Parathyroid adenoma (tissue), 2 donors: ENCODE results near the gene FOXO3.

Experiments used
- H2AFZ ChIP-seq: fragments of 300-600 bp; sonication (generic); one replicate; pipeline ENCODE4 v1.7.0; 2017; ENCODE audit warnings: antibody characterized with exemption, mild to moderate bottlenecking
- H3K27ac ChIP-seq: fragments of 300-600 bp; sonication (generic); one replicate; pipeline ENCODE4 v1.7.0; 2017
- H3K27me3 ChIP-seq: fragments of 300-600 bp; sonication (generic); one replicate; pipeline ENCODE4 v1.7.0; 2017; ENCODE audit warnings: low read length; ENCODE audit not compliant: control insufficient read depth, insufficient read depth
- H3K36me3 ChIP-seq: fragments of 300-600 bp; sonication (generic); one replicate; pipeline ENCODE4 v1.7.0; 2017; ENCODE audit warnings: low read length; ENCODE audit not compliant: control insufficient read depth, insufficient read depth
- H3K4me1 ChIP-seq: fragments of 300-600 bp; sonication (generic); one replicate; pipeline ENCODE4 v1.7.0; 2017; ENCODE audit warnings: control low read depth
- H3K4me2 ChIP-seq: fragments of 300-600 bp; sonication (generic); one replicate; pipeline ENCODE4 v1.7.0; 2017; ENCODE audit warnings: low read length
- H3K4me3 ChIP-seq: fragments of 300-600 bp; sonication (generic); one replicate; pipeline ENCODE4 v1.7.0; 2017; ENCODE audit warnings: low read depth, low read length
- H3K79me2 ChIP-seq: fragments of 300-600 bp; sonication (generic); one replicate; pipeline ENCODE4 v1.7.0; 2017; ENCODE audit warnings: control low read depth
- H3K9ac ChIP-seq: fragments of 300-600 bp; sonication (generic); one replicate; pipeline ENCODE4 v1.7.0; 2017; ENCODE audit warnings: mild to moderate bottlenecking
- H3K9me3 ChIP-seq: fragments of 300-600 bp; sonication (generic); one replicate; pipeline ENCODE4 v1.7.0; 2017; ENCODE audit warnings: low read length; ENCODE audit not compliant: control insufficient read depth
- CTCF ChIP-seq: fragments of 300-600 bp; sonication (generic); IDR thresholded peaks from one replicate; pipeline ENCODE4 v1.7.0; 2017; ENCODE audit warnings: antibody characterized with exemption, mild to moderate bottlenecking
- donor health status: primary hyperparathyroidism.

The FOXO3 gene

GRCh38 chr6:108723594-108723993, 162.9 kb downstream of the FOXO3 start:
- no peaks in the 10 kb centered on the region for H3K79me2 ChIP-seq

GRCh38 chr6:108726726-108727339, 166.1 kb downstream of the FOXO3 start:
- Histone ChIP-seq H3K4me1 (no peaks in the 10 kb centered on the region), H3K9ac (no peak overlapping the region), H3K4me3 (no peak overlapping the region), H3K27ac (no peak overlapping the region), H3K27me3 (no peaks in the 10 kb centered on the region), H3K4me2 (no peak overlapping the region), H2AFZ (no peak overlapping the region), H3K79me2 (no peaks in the 10 kb centered on the region), H3K9me3 (no peaks in the 10 kb centered on the region), H3K36me3 (no peaks in the 10 kb centered on the region)
- no peak for TF ChIP-seq CTCF

More at GRCh38 chr6:108723594-108723993, 162.9 kb downstream of the FOXO3 start:
- H3K36me3 ChIP-seq = no peaks in the 10 kb centered on the region
- no peaks in the 10 kb centered on the region for H3K4me1 ChIP-seq
- no peak overlapping the region for H3K4me2 ChIP-seq
- no peak overlapping the region for H2AFZ ChIP-seq
- H3K4me3 ChIP-seq = no peak overlapping the region
- H3K9ac ChIP-seq = no peak overlapping the region
- H3K27ac ChIP-seq = no peak overlapping the region
- no peaks in the 10 kb centered on the region for H3K27me3 ChIP-seq
- no peaks in the 10 kb centered on the region for H3K9me3 ChIP-seq
- no peak for TF ChIP-seq CTCF

GRCh38 chr6:108727966-108728730, 167.4 kb downstream of the FOXO3 start:
- no peaks in the 10 kb centered on the region for H3K36me3 ChIP-seq
- H3K27me3 ChIP-seq = no peaks in the 10 kb centered on the region
- no peaks in the 10 kb centered on the region for H3K4me1 ChIP-seq
- no peaks in the 10 kb centered on the region for H3K79me2 ChIP-seq
- no peak overlapping the region for H3K27ac ChIP-seq
- no peaks in the 10 kb centered on the region for H3K9me3 ChIP-seq
- no peak overlapping the region for H2AFZ ChIP-seq
- H3K4me3 ChIP-seq = no peak overlapping the region
- TF ChIP-seq CTCF = no peak
- no peak overlapping the region for H3K9ac ChIP-seq
- no peak overlapping the region for H3K4me2 ChIP-seq

- TF ChIP-seq CTCF = no peak
- H3K9me3 ChIP-seq = no peaks in the 10 kb centered on the region
- H3K4me3 ChIP-seq = no peak overlapping the region
- H2AFZ ChIP-seq = no peak overlapping the region
- no peaks in the 10 kb centered on the region for H3K4me1 ChIP-seq
- no peaks in the 10 kb centered on the region for H3K27me3 ChIP-seq
- H3K4me2 ChIP-seq = no peak overlapping the region
- no peaks in the 10 kb centered on the region for H3K79me2 ChIP-seq
- no peak overlapping the region for H3K9ac ChIP-seq
- H3K36me3 ChIP-seq = no peaks in the 10 kb centered on the region
- no peak overlapping the region for H3K27ac ChIP-seq
Observed at GRCh38 chr6:108728826-108729225, 168.1 kb downstream of the FOXO3 start.
